Measurements from ENCODE around the gene KDM4B.
"Not testable (repeated sequence)": the region's sequence is repeated elsewhere in the genome, so short reads cannot be mapped to it uniquely, and the experiment has no call there.

KDM4B gene

DNA sequence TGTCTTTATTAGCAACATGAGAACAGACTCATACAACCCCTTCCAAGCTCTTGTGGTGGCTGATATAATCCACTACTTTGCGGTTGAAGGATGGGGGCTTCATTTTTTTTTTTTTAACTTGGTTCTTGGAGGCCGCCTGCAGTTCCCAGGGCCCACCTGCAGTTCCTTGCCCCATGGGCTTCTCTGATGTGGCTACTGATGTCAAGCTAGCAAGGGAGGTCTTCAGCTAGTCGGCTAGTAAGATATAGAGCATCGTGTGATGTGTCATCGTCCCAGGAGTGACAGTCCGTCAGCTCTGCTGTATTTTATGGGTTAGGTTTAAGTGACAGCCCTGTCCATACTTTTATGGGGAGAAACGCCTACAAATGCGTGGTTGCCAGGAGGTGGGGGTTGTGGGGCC, 33.5 kb upstream of the KDM4B start:
- TF ChIP-seq, protein P1, sequence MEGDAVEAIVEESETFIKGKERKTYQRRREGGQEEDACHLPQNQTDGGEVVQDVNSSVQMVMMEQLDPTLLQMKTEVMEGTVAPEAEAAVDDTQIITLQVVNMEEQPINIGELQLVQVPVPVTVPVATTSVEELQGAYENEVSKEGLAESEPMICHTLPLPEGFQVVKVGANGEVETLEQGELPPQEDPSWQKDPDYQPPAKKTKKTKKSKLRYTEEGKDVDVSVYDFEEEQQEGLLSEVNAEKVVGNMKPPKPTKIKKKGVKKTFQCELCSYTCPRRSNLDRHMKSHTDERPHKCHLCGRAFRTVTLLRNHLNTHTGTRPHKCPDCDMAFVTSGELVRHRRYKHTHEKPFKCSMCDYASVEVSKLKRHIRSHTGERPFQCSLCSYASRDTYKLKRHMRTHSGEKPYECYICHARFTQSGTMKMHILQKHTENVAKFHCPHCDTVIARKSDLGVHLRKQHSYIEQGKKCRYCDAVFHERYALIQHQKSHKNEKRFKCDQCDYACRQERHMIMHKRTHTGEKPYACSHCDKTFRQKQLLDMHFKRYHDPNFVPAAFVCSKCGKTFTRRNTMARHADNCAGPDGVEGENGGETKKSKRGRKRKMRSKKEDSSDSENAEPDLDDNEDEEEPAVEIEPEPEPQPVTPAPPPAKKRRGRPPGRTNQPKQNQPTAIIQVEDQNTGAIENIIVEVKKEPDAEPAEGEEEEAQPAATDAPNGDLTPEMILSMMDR (IDR thresholded peaks at IDR 0.05; ENCODE audit: low read depth, low read length), result no peak
- H3K4me3 ChIP-seq (ENCODE audit: low read depth, low read length), result no peak overlapping the region

DNA sequence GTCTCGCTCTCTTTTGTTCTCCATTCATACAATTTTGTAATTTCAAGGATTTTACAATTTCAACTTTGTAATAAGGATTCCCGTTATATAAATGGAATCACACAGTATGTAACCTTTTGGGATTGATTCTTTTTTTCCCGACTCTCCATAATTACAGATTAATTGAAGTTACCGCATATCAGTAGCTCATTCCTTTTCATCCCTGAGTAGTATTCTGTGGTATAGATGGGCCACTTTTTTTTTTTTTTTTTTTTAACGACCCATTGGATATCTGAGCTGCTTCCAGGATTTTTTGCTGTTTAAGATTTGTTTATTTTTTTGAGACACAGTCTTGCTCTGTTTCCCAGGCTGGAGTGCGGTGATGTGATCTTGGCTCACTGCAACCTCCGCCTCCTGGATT, 31.9 kb upstream of the KDM4B start:
- H3K4me3 ChIP-seq (ENCODE audit: low read depth, low read length), result no peak overlapping the region
- TF ChIP-seq, protein P1 (IDR thresholded peaks at IDR 0.05; ENCODE audit: low read depth, low read length), result no peak

DNA sequence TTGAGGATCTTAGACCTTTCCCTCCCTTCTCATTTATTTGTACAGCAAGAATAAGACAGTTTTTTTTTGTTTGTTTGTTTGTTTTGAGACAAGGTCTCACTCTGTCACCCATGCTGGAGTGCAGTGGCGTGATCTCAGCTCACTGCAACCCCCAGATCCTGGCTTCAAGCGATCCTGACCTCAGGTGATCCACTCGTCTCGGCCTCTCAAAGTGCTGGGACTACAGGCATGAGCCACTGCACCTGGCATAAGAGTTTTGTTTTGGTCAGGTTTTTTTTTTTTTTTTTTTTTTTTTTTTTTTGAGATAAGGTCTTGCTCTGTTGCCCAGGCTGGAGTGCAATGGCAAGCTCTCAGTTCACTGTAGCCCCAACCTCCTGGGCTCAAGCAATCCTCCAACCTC, 30.5 kb upstream of the KDM4B start:
- not testable (repeated sequence) for H3K4me3 ChIP-seq (ENCODE audit: low read depth, low read length)

DNA sequence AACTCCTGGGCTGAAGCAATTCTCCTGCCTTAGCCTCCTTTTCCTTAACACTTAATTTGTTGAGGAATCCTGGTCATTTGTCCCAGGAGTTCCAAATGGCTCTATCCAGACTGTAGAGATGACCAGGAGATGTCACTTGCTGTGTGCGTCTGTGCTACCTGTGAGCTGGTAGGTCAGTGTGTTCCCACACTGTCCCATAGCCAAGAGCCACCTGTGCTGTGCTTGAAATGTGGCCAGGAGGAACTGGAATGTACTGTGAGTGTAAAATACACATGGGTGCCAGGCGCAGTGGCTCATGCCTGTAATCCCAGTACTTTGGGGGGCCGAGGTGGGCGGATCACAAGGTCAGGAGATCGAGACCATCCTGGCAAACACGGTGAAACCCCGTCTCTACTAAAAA, 29.4 kb upstream of the KDM4B start:
- no peak overlapping the region for H3K4me3 ChIP-seq (ENCODE audit: low read depth, low read length)
- TF ChIP-seq, protein P1 (IDR thresholded peaks at IDR 0.05; ENCODE audit: low read depth, low read length), result no peak

DNA sequence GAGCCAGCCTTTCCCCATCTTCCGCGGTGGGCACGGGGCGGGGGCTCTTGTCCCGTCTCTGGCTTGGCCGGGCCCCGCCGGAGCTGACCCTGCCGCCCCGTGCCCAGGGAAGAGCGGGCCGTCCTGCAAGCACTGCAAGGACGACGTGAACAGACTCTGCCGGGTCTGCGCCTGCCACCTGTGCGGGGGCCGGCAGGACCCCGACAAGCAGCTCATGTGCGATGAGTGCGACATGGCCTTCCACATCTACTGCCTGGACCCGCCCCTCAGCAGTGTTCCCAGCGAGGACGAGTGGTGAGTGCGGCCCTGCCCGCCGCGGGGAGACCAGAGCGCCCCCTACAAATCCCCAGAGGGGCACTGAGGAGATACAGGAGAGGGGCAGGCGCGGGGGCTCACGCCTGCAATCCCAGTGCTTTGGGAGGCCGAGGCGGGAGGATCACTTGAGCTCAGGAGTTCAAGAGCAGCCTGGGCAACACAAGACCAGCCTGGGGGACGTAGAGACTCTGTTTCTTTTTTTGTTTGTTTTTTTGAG, 27.2 kb upstream of the KDM4B start:
- H3K4me3 ChIP-seq (ENCODE audit: low read depth, low read length), result not testable (repeated sequence)

DNA sequence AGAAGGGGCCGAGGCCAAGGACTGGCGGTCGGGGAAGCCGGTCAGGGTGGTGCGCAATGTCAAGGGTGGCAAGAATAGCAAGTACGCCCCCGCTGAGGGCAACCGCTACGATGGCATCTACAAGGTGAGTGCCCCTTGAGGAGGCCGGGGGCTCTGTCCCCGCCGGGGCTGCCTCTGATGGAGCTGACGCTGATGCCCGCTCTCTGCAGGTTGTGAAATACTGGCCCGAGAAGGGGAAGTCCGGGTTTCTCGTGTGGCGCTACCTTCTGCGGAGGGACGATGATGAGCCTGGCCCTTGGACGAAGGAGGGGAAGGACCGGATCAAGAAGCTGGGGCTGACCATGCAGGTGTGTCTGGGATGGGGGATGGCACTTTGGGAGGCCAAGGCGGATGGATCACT, 18.3 kb upstream of the KDM4B start:
- not testable (repeated sequence) for H3K4me3 ChIP-seq (ENCODE audit: low read depth, low read length)

DNA sequence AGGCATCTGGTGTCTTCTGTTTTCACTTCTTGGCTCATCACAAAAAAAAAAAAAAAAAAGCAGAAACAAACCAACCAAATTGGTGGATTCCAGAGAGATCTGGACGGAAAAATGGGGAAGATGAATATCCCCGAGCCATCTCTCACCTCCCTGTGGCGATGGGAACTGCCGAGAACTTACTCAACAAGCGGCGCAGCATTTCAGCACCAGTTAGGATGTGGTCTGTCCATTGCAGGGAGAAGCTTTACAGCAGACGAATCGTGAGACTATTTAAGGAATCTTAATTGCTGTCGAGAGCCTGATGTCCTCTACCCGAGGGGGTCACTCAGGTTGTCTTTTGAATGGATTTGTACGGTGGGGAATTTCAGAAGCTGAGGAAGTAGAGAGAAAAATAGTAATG, 17.3 kb upstream of the KDM4B start:
- TF ChIP-seq, protein P1 (IDR thresholded peaks at IDR 0.05; ENCODE audit: low read depth, low read length), result no peak
- H3K4me3 ChIP-seq (ENCODE audit: low read depth, low read length), result no peak overlapping the region

DNA sequence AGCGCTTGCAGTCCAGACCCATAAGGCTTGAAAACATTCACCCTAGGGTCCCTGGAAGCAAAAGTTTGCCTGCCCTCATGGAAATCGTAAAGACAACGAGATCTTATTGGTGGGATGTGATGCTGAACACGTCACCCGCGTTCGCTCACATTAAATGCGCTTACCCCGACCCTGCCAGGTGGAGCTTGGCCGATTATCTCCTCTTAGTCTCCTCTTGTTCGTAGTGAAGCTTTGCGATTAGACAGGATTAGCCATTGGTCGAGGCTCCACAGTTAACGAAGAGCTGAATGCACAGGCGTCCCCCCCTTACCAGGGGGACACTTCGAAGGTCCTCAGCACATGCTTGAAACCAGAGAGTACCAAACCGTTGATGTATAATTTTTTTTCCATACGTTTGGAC, 16.0 kb upstream of the KDM4B start:
- TF ChIP-seq, protein P1 (IDR thresholded peaks at IDR 0.05; ENCODE audit: low read depth, low read length), result no peak
- no peak overlapping the region for H3K4me3 ChIP-seq (ENCODE audit: low read depth, low read length)

DNA sequence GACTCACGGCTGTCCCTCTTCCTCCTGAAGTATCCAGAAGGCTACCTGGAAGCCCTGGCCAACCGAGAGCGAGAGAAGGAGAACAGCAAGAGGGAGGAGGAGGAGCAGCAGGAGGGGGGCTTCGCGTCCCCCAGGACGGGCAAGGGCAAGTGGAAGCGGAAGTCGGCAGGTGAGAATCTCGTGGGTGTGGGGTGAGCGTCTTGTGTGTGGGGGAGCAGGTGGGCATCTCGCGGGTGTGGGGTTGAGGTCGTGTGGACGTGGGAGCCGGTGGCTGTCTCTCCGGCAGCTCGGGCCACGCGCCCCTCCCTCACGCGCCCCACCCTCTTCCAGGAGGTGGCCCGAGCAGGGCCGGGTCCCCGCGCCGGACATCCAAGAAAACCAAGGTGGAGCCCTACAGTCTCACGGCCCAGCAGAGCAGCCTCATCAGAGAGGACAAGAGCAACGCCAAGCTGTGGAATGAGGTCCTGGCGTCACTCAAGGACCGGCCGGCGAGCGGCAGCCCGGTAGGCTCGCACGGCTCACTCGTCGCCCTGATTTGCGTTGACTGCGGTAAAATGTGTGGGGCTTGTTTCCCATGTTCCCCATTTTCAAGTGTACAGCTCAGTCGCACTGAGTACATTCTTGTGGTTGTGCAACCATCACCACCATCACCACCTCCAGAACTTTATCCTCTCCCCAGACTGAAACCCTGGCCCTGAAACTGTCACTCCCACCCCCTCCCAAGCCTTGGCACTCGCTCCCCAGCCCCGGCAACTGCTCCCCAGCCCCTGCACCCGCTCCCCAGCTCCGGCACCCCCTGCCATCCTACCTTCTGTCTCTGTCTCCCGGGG, 14.4 kb upstream of the KDM4B start:
- H3K4me3 ChIP-seq (ENCODE audit: low read depth, low read length), result not testable (repeated sequence)

Data from WI38 (cell line).